Fibroblast of skin of abdomen (primary cell): ENCODE data around the gene S100Z.
A peak's percentile ranks its signal among the peaks of the same experiment; 100 is the strongest.
"Not testable (repeated sequence)": the region's sequence is repeated elsewhere in the genome, so short reads cannot be mapped to it uniquely, and the experiment has no call there.

ENCODE experiments used
- DNase-seq: peaks from one replicate; pipeline ENCODE4 v3.0.0-alpha.2; 2013

S100Z gene

GRCh38 chr5:76874088-76874581 is 24.3 kb downstream of the S100Z start:
- DNase-seq = no peak

- no peak for DNase-seq
These were observed 39.0 kb downstream of the S100Z start for GRCh38 chr5:76888733-76889300.

- no peak for DNase-seq
These were observed 43.5 kb downstream of the S100Z start for GRCh38 chr5:76893294-76893693.

GRCh38 chr5:76896196-76896595 is 46.4 kb downstream of the S100Z start:
- no peak for DNase-seq

- no peak for DNase-seq
These were observed 51.7 kb downstream of the S100Z start for GRCh38 chr5:76901522-76901921.

- DNase-seq = no peak
These were observed 58.4 kb downstream of the S100Z start for GRCh38 chr5:76908166-76908565.

GRCh38 chr5:76910344-76910933 is 60.6 kb downstream of the S100Z start:
- DNase-seq = not testable (repeated sequence)

- DNase-seq = not testable (repeated sequence)
These were observed 64.9 kb downstream of the S100Z start for GRCh38 chr5:76914671-76915070.

GRCh38 chr5:76918539-76918938 is 68.7 kb downstream of the S100Z start:
- no peak for DNase-seq

- no peak for DNase-seq
These were observed 70.7 kb downstream of the S100Z start for GRCh38 chr5:76920491-76920890.

GRCh38 chr5:76926329-76927105 is 76.7 kb downstream of the S100Z start:
- DNase-seq = peak; percentile 2

- DNase-seq = no peak
These were observed 78.1 kb downstream of the S100Z start for GRCh38 chr5:76927961-76928360.

GRCh38 chr5:76930083-76930482 is 80.3 kb downstream of the S100Z start:
- DNase-seq = no peak

GRCh38 chr5:76938177-76938576 is 88.4 kb downstream of the S100Z start:
- no peak for DNase-seq

- DNase-seq = no peak
These were observed 91.2 kb downstream of the S100Z start for GRCh38 chr5:76941000-76941399.

- no peak for DNase-seq
These were observed 91.6 kb downstream of the S100Z start for GRCh38 chr5:76941442-76941841.

- DNase-seq = peak; percentile 73
These were observed 92.8 kb downstream of the S100Z start for GRCh38 chr5:76942581-76942980.

GRCh38 chr5:76943006-76943405 is 93.2 kb downstream of the S100Z start:
- no peak for DNase-seq

- no peak for DNase-seq
These were observed 94.8 kb downstream of the S100Z start for GRCh38 chr5:76944638-76945037.

- DNase-seq = not testable (repeated sequence)
These were observed 95.4 kb downstream of the S100Z start for GRCh38 chr5:76945238-76945637.

GRCh38 chr5:76946090-76946489 is 96.3 kb downstream of the S100Z start:
- DNase-seq = no peak

GRCh38 chr5:76947082-76947503 is 97.3 kb downstream of the S100Z start:
- no peak for DNase-seq

GRCh38 chr5:76952795-76953536 is 103.2 kb downstream of the S100Z start, which contains the start of gene CRHBP:
TSS of gene CRHBP (plus strand) at chr5:76953045. CDS start at chr5:76953135, 90 bp downstream.
- no peak for DNase-seq
